H1 (cell line): ENCODE measurements around the gene ITGB8. TPM values are rescaled to one million over a fixed set of nuclear protein-coding genes. Genes with fewer than 3 reads are reported as not detected.
A peak's percentile ranks its signal among the peaks of the same experiment; 100 is the strongest.

Experiments used
- CTCF ChIA-PET: fragments of 300-600 bp; sonication (Branson Sonifier 250); formaldehyde crosslinking; loops from one replicate; lab custom pipeline; 2021; ENCODE audit not compliant: partially characterized antibody; lab: Charles Lee
- POLR2A ChIA-PET: fragments of 300-600 bp; sonication (Branson Sonifier 250); formaldehyde crosslinking; loops from one replicate; lab custom pipeline; 2021; ENCODE audit warnings: inconsistent platforms; ENCODE audit not compliant: partially characterized antibody; lab: Charles Lee
- DNase-seq, 2 experiments: peaks; one replicate each; pipeline versions ENCODE4 v3.0.0 to v3.0.0-alpha.2; 2010 to 2022; ENCODE audit warnings: low spot score in 2 of 2, low read depth in 1 of 2, mixed read lengths in 1 of 2
- FAIRE-seq: peaks from 2 replicates; lab custom pipeline; 2011; peaks lifted over from hg19 to GRCh38; lab: Jason Lieb, UNC
- H2AFZ ChIP-seq: 2 replicates; pipeline ENCODE4 v1.8.1; 2012; ENCODE audit warnings: low read length, inconsistent platforms
- H2AK5ac ChIP-seq: 2 replicates; pipeline ENCODE4 v1.6.1; 2013; ENCODE audit warnings: low read depth, low read length
- H2BK120ac ChIP-seq: replicated peaks from 2 replicates; pipeline ENCODE3; 2013; ENCODE audit warnings: low read depth, low read length, inconsistent platforms
- H2BK12ac ChIP-seq: 2 replicates; pipeline ENCODE4 v1.6.1; 2013; ENCODE audit warnings: low read depth, low read length
- H2BK15ac ChIP-seq: 2 replicates; pipeline ENCODE4 v1.6.1; 2013; ENCODE audit warnings: low read length
- H2BK20ac ChIP-seq: 2 replicates; pipeline ENCODE4 v1.6.1; 2013; ENCODE audit warnings: low read length
- H2BK5ac ChIP-seq: 2 replicates; pipeline ENCODE4 v1.6.1; 2013; ENCODE audit warnings: low read depth, low read length
- H3K14ac ChIP-seq: 2 replicates; pipeline ENCODE4 v1.6.1; 2013; ENCODE audit warnings: inconsistent platforms; ENCODE audit not compliant: insufficient read length
- H3K18ac ChIP-seq: 2 replicates; pipeline ENCODE4 v1.6.1; 2013; ENCODE audit warnings: low read length; ENCODE audit errors: extremely low read depth
- H3K23ac ChIP-seq: 2 replicates; pipeline ENCODE4 v1.6.1; 2013; ENCODE audit warnings: inconsistent platforms; ENCODE audit not compliant: insufficient read length
- H3K23me2 ChIP-seq: 2 replicates; pipeline ENCODE4 v1.6.1; 2013; ENCODE audit warnings: low read depth, low read length
- H3K27ac ChIP-seq: 2 replicates; pipeline ENCODE4 v1.6.1; 2011; ENCODE audit warnings: low read depth, low read length, inconsistent platforms
- H3K27me3 ChIP-seq, 4 experiments: replicated peaks in 1 of 4; 1 replicate in 1 of 4; 2 replicates in 3 of 4; pipeline versions ENCODE4 v1.6.1 to v1.8.1; 2011 to 2013; ENCODE audit warnings: low read length in 3 of 4, mild to moderate bottlenecking in 3 of 4, inconsistent platforms in 2 of 4, mixed read lengths in 2 of 4, moderate library complexity in 1 of 4; ENCODE audit not compliant: control insufficient read depth in 3 of 4, insufficient read depth in 3 of 4; ENCODE audit errors: extremely low read depth in 1 of 4
- H3K36me3 ChIP-seq, 4 experiments: 2 replicates each; pipeline versions ENCODE4 v1.6.1 to v1.8.1; 2011 to 2013; ENCODE audit warnings: mild to moderate bottlenecking in 4 of 4, low read length in 3 of 4, moderate library complexity in 2 of 4, control low read depth in 1 of 4, inconsistent platforms in 1 of 4; ENCODE audit not compliant: insufficient read depth in 4 of 4, control insufficient read depth in 2 of 4
- H3K4ac ChIP-seq: replicated peaks from 2 replicates; pipeline ENCODE3; 2013; ENCODE audit warnings: low read length, low read depth, mixed read lengths, inconsistent platforms; ENCODE audit not compliant: insufficient read length
- H3K4me1 ChIP-seq, 4 experiments: replicated peaks in 1 of 4; 1 replicate in 1 of 4; 2 replicates in 3 of 4; pipeline versions ENCODE4 v1.6.1 to v1.8.1; 2011 to 2013; ENCODE audit warnings: low read length in 3 of 4, inconsistent platforms in 2 of 4, mixed read lengths in 1 of 4; ENCODE audit not compliant: insufficient read depth in 4 of 4, control insufficient read depth in 3 of 4
- H3K4me2 ChIP-seq, 2 experiments: 2 replicates each; pipeline versions ENCODE4 v1.6.1 to v1.8.1; 2011 to 2013; ENCODE audit warnings: low read depth in 2 of 2, low read length in 2 of 2, control low read depth in 1 of 2, inconsistent platforms in 1 of 2, mild to moderate bottlenecking in 1 of 2; ENCODE audit not compliant: insufficient read depth in 1 of 2
- H3K4me3 ChIP-seq, 4 experiments: fragments of 200-600, 300-600 bp in 1 of 4; sonication (generic), shearing (Covaris generic), sonication (Bioruptor Twin) in 1 of 4; 2 replicates each; pipeline versions ENCODE4 v1.5.1 to v1.8.1; 2011 to 2016; ENCODE audit warnings: low read length in 4 of 4, low read depth in 3 of 4, control low read depth in 2 of 4, inconsistent platforms in 2 of 4, mild to moderate bottlenecking in 2 of 4, mixed read lengths in 1 of 4, moderate library complexity in 1 of 4; ENCODE audit not compliant: insufficient read depth in 2 of 4; ENCODE audit errors: extremely low read depth in 1 of 4
- H3K56ac ChIP-seq: replicated peaks from 2 replicates; pipeline ENCODE3; 2013; ENCODE audit warnings: low read depth, mild to moderate bottlenecking, mixed read lengths, low read length, inconsistent platforms; ENCODE audit not compliant: insufficient read length
- H3K79me1 ChIP-seq: 2 replicates; pipeline ENCODE4 v1.6.1; 2013; ENCODE audit warnings: low read depth, low read length, control low read depth
- H3K79me2 ChIP-seq, 2 experiments: 2 replicates each; pipeline versions ENCODE4 v1.6.1 to v1.8.1; 2012 to 2013; ENCODE audit warnings: low read length in 2 of 2, mild to moderate bottlenecking in 2 of 2, inconsistent platforms in 1 of 2; ENCODE audit not compliant: insufficient read depth in 2 of 2, control insufficient read depth in 1 of 2
- H3K9ac ChIP-seq, 4 experiments: replicated peaks in 1 of 4; 1 replicate in 1 of 4; 2 replicates in 3 of 4; pipeline versions ENCODE4 v1.6.1 to v1.8.1; 2011 to 2013; ENCODE audit warnings: low read depth in 3 of 4, low read length in 3 of 4, control low read depth in 2 of 4, mild to moderate bottlenecking in 2 of 4, moderate library complexity in 2 of 4, inconsistent platforms in 1 of 4; ENCODE audit errors: extremely low read depth in 1 of 4
- H3K9me3 ChIP-seq, 2 experiments: 2 replicates each; pipeline versions ENCODE4 v1.6.1 to v1.8.1; 2012 to 2013; ENCODE audit warnings: mild to moderate bottlenecking in 2 of 2, moderate library complexity in 2 of 2, control low read depth in 1 of 2, inconsistent platforms in 1 of 2, low read depth in 1 of 2, low read length in 1 of 2, mixed read lengths in 1 of 2; ENCODE audit not compliant: insufficient read depth in 2 of 2
- H4K20me1 ChIP-seq, 2 experiments: replicated peaks in 1 of 2; 2 replicates each; pipeline versions ENCODE3 to v1.8.1; 2011 to 2013; ENCODE audit warnings: inconsistent platforms in 2 of 2, low read length in 2 of 2, mild to moderate bottlenecking in 1 of 2; ENCODE audit not compliant: insufficient read depth in 2 of 2, control insufficient read depth in 1 of 2
- H4K5ac ChIP-seq: 2 replicates; pipeline ENCODE4 v1.6.1; 2013; ENCODE audit warnings: low read length, low read depth, mixed read lengths, inconsistent platforms; ENCODE audit not compliant: insufficient read length
- H4K8ac ChIP-seq: 2 replicates; pipeline ENCODE4 v1.8.0; 2013; ENCODE audit warnings: mild to moderate bottlenecking, moderate library complexity, low read length, inconsistent platforms; ENCODE audit not compliant: insufficient read depth; ENCODE audit errors: extremely low read depth
- H4K91ac ChIP-seq: replicated peaks from 2 replicates; pipeline ENCODE3; 2013; ENCODE audit warnings: low read length, mixed read lengths, inconsistent platforms; ENCODE audit not compliant: insufficient read length
- FOSL1 ChIP-seq: IDR thresholded peaks from 2 replicates; pipeline ENCODE4 v1.6.1; 2011; ENCODE audit warnings: mild to moderate bottlenecking, low read depth, low read length, moderate library complexity; ENCODE audit not compliant: insufficient read depth
- JUN ChIP-seq: IDR thresholded peaks from 2 replicates; pipeline ENCODE4 v1.6.1; 2011; ENCODE audit warnings: low read depth, mild to moderate bottlenecking, improper control_type of control experiment, low read length
- POLR2A ChIP-seq, 2 experiments: IDR thresholded peaks; 1 replicate in 1 of 2; 2 replicates in 1 of 2; pipeline ENCODE4 v1.6.1; 2011; ENCODE audit warnings: low read depth in 2 of 2, low read length in 2 of 2, mild to moderate bottlenecking in 2 of 2; ENCODE audit errors: control extremely low read depth in 1 of 2
- SP2 ChIP-seq: IDR thresholded peaks from 2 replicates; pipeline ENCODE4 v1.6.1; 2012; ENCODE audit warnings: mild to moderate bottlenecking, low read length, inconsistent platforms
- TAF7 ChIP-seq: optimal IDR thresholded peaks from 2 replicates; pipeline ENCODE3; 2011; ENCODE audit warnings: low read depth, mild to moderate bottlenecking, inconsistent platforms, low read length, moderate library complexity, borderline replicate concordance
- WGBS, 2 experiments: shearing (Covaris generic) in 1 of 2; methylation state at CpG; one replicate each; pipeline versions ENCODE4 v1.1.6 to v1.1.7; 2013 to 2015; ENCODE audit warnings: low lambda C conversion rate in 2 of 2, mixed read lengths in 2 of 2, inconsistent platforms in 1 of 2, low coverage in 1 of 2, missing lambda C conversion rate in 1 of 2; ENCODE audit not compliant: insufficient replicate concordance in 2 of 2, insufficient coverage in 1 of 2, insufficient read length in 1 of 2; ENCODE audit errors: extremely low coverage in 1 of 2, missing lambda C conversion rate in 1 of 2; 5-methylcytosine and 5-hydroxymethylcytosine counted together
- polyA plus RNA-seq, 7 experiments: library from polyadenylated mRNA; depleted of rRNA in 3 of 7; stranded (reverse) in 5 of 7; unstranded in 2 of 7; fragments of >200 nt in 5 of 7; fragments of 200-250 nt in 2 of 7; gene quantifications; 1 replicate in 5 of 7; 2 replicates in 1 of 7; 4 replicates in 1 of 7; pipeline versions ENCODE4 v1.2.1 to v1.2.3, GENCODE V29; 2011 to 2013; ENCODE audit warnings: missing spikeins in 2 of 7, mixed read lengths in 2 of 7
- total RNA-seq: library from RNA; stranded (reverse); fragmentation: NEBNext Ultra II Directional; extraction: Animal tissue kit (Norgen Biotek cat#: 25700); gene quantifications from 2 replicates; pipeline ENCODE4 v1.2.1, GENCODE V29; 2021
- TF ChIP-seq, protein P1 (sequence below): IDR thresholded peaks from 2 replicates; pipeline ENCODE4 v1.6.1; 2012; ENCODE audit warnings: low read length, inconsistent platforms
- TF ChIP-seq, protein P2 (sequence below): IDR thresholded peaks from 2 replicates; pipeline ENCODE4 v1.6.1; 2012; ENCODE audit warnings: inconsistent platforms

ITGB8 gene
- total and polyA plus RNA-seq, 2 of the 8 experiments (the other 6 are each of a cell fraction or from before 2014, with no cell fraction given), result 1.2 to 3.6 TPM

DNA sequence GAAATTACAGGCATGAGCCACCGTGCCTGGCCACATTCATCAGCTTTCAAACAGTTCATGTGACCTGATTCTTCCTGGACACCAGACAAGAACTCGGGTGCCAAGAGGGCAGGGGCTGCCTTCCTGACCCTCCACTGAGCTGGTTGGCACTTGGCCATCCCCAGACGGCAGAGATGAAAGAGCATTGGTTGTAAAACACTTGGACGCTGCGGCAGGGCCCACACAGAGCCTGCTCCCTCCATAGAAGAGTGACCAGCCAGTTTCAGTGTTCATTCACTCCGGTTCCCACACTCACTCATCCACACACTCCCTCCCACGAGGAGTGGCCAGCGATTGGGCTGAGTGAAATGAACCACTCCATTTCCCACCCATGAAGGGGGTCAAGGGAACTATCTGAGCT is 112.3 kb downstream of the ITGB8 start:
- H3K9ac ChIP-seq, result no peak overlapping the region
- H3K56ac ChIP-seq, result no peak overlapping the region
- no peak overlapping the region for H3K4me3 ChIP-seq
- no peaks in the 10 kb centered on the region for H3K36me3 ChIP-seq
- no peaks in the 10 kb centered on the region for H3K79me2 ChIP-seq
- no peak for DNase-seq
- H3K14ac ChIP-seq, result no peak overlapping the region
- no peaks in the 10 kb centered on the region for H3K23me2 ChIP-seq
- H3K18ac ChIP-seq, result no peak overlapping the region
- POLR2A ChIA-PET, result no interaction called here
- H4K5ac ChIP-seq, result no peak overlapping the region
- WGBS, 2 experiments, result 85% methylated on average over 8 of the region's 8 CpGs; no CpG with 5 or more reads in 1 of the 2 experiments
- no peak overlapping the region for H4K91ac ChIP-seq
- no peak overlapping the region for H2AK5ac ChIP-seq
- no peak overlapping the region for H2BK20ac ChIP-seq
- no peaks in the 10 kb centered on the region for H4K20me1 ChIP-seq
- H4K8ac ChIP-seq, result peak overlapping the region; percentile 29; the same call in 1 of the 2 replicates
- H3K27me3 ChIP-seq, result no peaks in the 10 kb centered on the region
- no peak overlapping the region for H2BK120ac ChIP-seq
- no peak for FAIRE-seq
- H3K79me1 ChIP-seq, result no peaks in the 10 kb centered on the region
- H2BK5ac ChIP-seq, result no peak overlapping the region
- TF ChIP-seq POLR2A (IDR thresholded peaks at IDR 0.05; ENCODE audit: control extremely low read depth in 1 of 2, low read depth in 2 of 2, low read length in 2 of 2), result no peak
- no peak for TF ChIP-seq JUN
- TF ChIP-seq, protein P1, sequence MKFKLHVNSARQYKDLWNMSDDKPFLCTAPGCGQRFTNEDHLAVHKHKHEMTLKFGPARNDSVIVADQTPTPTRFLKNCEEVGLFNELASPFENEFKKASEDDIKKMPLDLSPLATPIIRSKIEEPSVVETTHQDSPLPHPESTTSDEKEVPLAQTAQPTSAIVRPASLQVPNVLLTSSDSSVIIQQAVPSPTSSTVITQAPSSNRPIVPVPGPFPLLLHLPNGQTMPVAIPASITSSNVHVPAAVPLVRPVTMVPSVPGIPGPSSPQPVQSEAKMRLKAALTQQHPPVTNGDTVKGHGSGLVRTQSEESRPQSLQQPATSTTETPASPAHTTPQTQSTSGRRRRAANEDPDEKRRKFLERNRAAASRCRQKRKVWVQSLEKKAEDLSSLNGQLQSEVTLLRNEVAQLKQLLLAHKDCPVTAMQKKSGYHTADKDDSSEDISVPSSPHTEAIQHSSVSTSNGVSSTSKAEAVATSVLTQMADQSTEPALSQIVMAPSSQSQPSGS, result no peak
- no peak for TF ChIP-seq FOSL1
- TF ChIP-seq TAF7, result no peak
- TF ChIP-seq, protein P2, sequence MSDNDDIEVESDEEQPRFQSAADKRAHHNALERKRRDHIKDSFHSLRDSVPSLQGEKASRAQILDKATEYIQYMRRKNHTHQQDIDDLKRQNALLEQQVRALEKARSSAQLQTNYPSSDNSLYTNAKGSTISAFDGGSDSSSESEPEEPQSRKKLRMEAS, result no peak
- no peak for TF ChIP-seq SP2
- H3K4me1 ChIP-seq, result no peaks in the 10 kb centered on the region; a peak in 1 of 7 replicates
- H3K4me2 ChIP-seq, result no peak overlapping the region
- no peak overlapping the region for H2BK12ac ChIP-seq
- no peak overlapping the region for H2AFZ ChIP-seq
- H2BK15ac ChIP-seq, result no peak overlapping the region
- H3K4ac ChIP-seq, result no peak overlapping the region
- CTCF ChIA-PET, result interaction anchor here (1.4 to 4.4 kb wide), 6 partner anchors 11 to 730 kb away, joined by 3 to 24 read pairs (median 4); no protein-coding TSS in a partner anchor
- no peak overlapping the region for H3K27ac ChIP-seq
- H3K23ac ChIP-seq, result no peak overlapping the region
- peaks cover 0 to 6% of the 10 kb centered on the region in 2 experiments; a peak in 1 of 4 replicates for H3K9me3 ChIP-seq
